ENCODE results near the gene NR1I2. TPM values are rescaled to one million over a fixed set of nuclear protein-coding genes. Genes with fewer than 3 reads are reported as not detected.

Gene NR1I2
- total and polyA plus RNA-seq, 2 donors (not counting 1 experiment from before 2014, with no cell fraction given), result 0.30 to 0.52 TPM

DNA sequence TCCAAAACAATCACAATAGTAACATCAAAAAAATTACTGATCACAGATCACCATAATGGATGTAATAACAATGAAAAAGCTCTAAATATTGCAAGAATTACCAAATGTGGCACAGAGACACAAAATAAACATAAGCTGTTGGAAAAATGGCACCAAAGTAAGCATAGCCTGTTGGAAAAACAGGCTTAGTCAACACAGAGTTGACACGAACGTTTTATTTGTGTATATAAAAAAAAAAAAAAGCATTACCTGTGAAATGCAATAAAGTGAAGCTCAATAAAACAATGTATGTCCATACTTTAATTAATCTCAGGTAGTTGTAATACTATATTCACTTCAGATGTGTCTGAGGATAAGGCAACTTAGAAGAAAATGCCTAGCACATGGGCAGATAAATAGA is 77.1 kb downstream of the NR1I2 start:
- Mint-ChIP-seq H3K27me3 (no peaks in the 10 kb centered on the region), H3K9me3 (ENCODE audit: insufficient read depth) (peaks cover 9% of the 10 kb centered on the region), H3K4me1 (no peaks in the 10 kb centered on the region), H3K27ac (no peak overlapping the region), H3K4me3 (no peak overlapping the region)
- intact Hi-C loops (cut with micrococcal nuclease), result no loop called here
- Histone ChIP-seq H3K27ac (ENCODE audit: low read length in 2 of 2) (no peak overlapping the region), H3K4me1 (ENCODE audit: control insufficient read depth in 2 of 2, insufficient read depth in 2 of 2, low read length in 2 of 2) (no peaks in the 10 kb centered on the region), H4K20me1 (ENCODE audit: control insufficient read depth, insufficient read depth, low read length, poor library complexity, severe bottlenecking) (no peaks in the 10 kb centered on the region), H3K36me3 (replicated peaks in 1 of 2; ENCODE audit: control extremely low read depth in 1 of 2, control insufficient read depth in 1 of 2, extremely low read depth in 1 of 2, insufficient read depth in 2 of 2, low read length in 1 of 2) (peaks cover 19 to 39% of the 10 kb centered on the region in 2 experiments), H3K4me2 (replicated peaks; ENCODE audit: low read depth, low read length, poor library complexity, severe bottlenecking) (no peak overlapping the region), H3K9ac (ENCODE audit: low read length) (no peak overlapping the region), H3K27me3 (replicated peaks in 1 of 4; ENCODE audit: control extremely low read depth in 1 of 4, control insufficient read depth in 3 of 4, insufficient read depth in 4 of 4, low read length in 3 of 4) (no peaks in the 10 kb centered on the region), H3K4me3 (ENCODE audit: control extremely low read depth in 1 of 5, extremely low read depth in 1 of 5, insufficient read depth in 1 of 5, low read depth in 2 of 5, low read length in 4 of 5) (no peak overlapping the region), H3K79me2 (ENCODE audit: control insufficient read depth, insufficient read depth, low read length) (no peaks in the 10 kb centered on the region), H3K9me3 (ENCODE audit: control extremely low read depth in 1 of 3, control insufficient read depth in 2 of 3, insufficient read depth in 1 of 3, low read length in 2 of 3) (peaks cover 0 to 2% (median 0%) of the 10 kb centered on the region in 3 donors), H2AFZ (ENCODE audit: insufficient read depth, low read depth, low read length, poor library complexity, severe bottlenecking) (no peak overlapping the region)
- ChIA-PET CTCF (interaction anchor here (1.0 kb wide), 1 partner anchor 22 kb away, joined by 3 read pairs; no protein-coding TSS in a partner anchor), POLR2A (no interaction called here)
- DNase-seq (no peak), ATAC-seq (ENCODE audit: low read depth) (no peak)
- WGBS (ENCODE audit: insufficient coverage), result no CpG with 5 or more reads among the region's 2 CpGs
- TF ChIP-seq, protein P1, sequence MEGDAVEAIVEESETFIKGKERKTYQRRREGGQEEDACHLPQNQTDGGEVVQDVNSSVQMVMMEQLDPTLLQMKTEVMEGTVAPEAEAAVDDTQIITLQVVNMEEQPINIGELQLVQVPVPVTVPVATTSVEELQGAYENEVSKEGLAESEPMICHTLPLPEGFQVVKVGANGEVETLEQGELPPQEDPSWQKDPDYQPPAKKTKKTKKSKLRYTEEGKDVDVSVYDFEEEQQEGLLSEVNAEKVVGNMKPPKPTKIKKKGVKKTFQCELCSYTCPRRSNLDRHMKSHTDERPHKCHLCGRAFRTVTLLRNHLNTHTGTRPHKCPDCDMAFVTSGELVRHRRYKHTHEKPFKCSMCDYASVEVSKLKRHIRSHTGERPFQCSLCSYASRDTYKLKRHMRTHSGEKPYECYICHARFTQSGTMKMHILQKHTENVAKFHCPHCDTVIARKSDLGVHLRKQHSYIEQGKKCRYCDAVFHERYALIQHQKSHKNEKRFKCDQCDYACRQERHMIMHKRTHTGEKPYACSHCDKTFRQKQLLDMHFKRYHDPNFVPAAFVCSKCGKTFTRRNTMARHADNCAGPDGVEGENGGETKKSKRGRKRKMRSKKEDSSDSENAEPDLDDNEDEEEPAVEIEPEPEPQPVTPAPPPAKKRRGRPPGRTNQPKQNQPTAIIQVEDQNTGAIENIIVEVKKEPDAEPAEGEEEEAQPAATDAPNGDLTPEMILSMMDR (IDR thresholded peaks at IDR 0.05), result no peak
- no peak for TF ChIP-seq EZH2 (IDR thresholded peaks at IDR 0.05; ENCODE audit: borderline replicate concordance, insufficient read depth, low read depth, low read length, poor library complexity, severe bottlenecking)

- no peaks in the 10 kb centered on the region for H3K27me3 ChIP-seq (replicated peaks in 1 of 4; ENCODE audit: control extremely low read depth in 1 of 4, control insufficient read depth in 3 of 4, insufficient read depth in 4 of 4, low read length in 3 of 4)
- no peak overlapping the region for H2AFZ ChIP-seq (ENCODE audit: insufficient read depth, low read depth, low read length, poor library complexity, severe bottlenecking)
- peaks cover 19 to 39% of the 10 kb centered on the region in 2 experiments for H3K36me3 ChIP-seq (replicated peaks in 1 of 2; ENCODE audit: control extremely low read depth in 1 of 2, control insufficient read depth in 1 of 2, extremely low read depth in 1 of 2, insufficient read depth in 2 of 2, low read length in 1 of 2)
- WGBS (ENCODE audit: insufficient coverage), result 100% methylated on average over 2 of the region's 2 CpGs
- intact Hi-C loops (cut with micrococcal nuclease), result no loop called here
- H3K4me3 ChIP-seq (ENCODE audit: control extremely low read depth in 1 of 5, extremely low read depth in 1 of 5, insufficient read depth in 1 of 5, low read depth in 2 of 5, low read length in 4 of 5), result no peak overlapping the region
- Mint-ChIP-seq H3K27ac (no peak overlapping the region), H3K27me3 (no peaks in the 10 kb centered on the region), H3K4me1 (no peaks in the 10 kb centered on the region), H3K9me3 (ENCODE audit: insufficient read depth) (peaks cover 7% of the 10 kb centered on the region), H3K4me3 (no peak overlapping the region)
- no peaks in the 10 kb centered on the region for H3K79me2 ChIP-seq (ENCODE audit: control insufficient read depth, insufficient read depth, low read length)
- H3K9ac ChIP-seq (ENCODE audit: low read length), result no peak overlapping the region
- ATAC-seq (ENCODE audit: low read depth), result no peak
- ChIA-PET CTCF (interaction anchor here (1.0 kb wide), 1 partner anchor 22 kb away, joined by 3 read pairs; no protein-coding TSS in a partner anchor), POLR2A (no interaction called here)
- no peaks in the 10 kb centered on the region for H3K4me1 ChIP-seq (ENCODE audit: control insufficient read depth in 2 of 2, insufficient read depth in 2 of 2, low read length in 2 of 2)
- H3K27ac ChIP-seq (ENCODE audit: low read length in 2 of 2), result no peak overlapping the region
- no peaks in the 10 kb centered on the region for H4K20me1 ChIP-seq (ENCODE audit: control insufficient read depth, insufficient read depth, low read length, poor library complexity, severe bottlenecking)
- TF ChIP-seq, protein P1 (IDR thresholded peaks at IDR 0.05), result no peak
- no peak for TF ChIP-seq EZH2 (IDR thresholded peaks at IDR 0.05; ENCODE audit: borderline replicate concordance, insufficient read depth, low read depth, low read length, poor library complexity, severe bottlenecking)
- no peak for DNase-seq
- peaks cover 0 to 2% (median 0%) of the 10 kb centered on the region in 3 donors for H3K9me3 ChIP-seq (ENCODE audit: control extremely low read depth in 1 of 3, control insufficient read depth in 2 of 3, insufficient read depth in 1 of 3, low read length in 2 of 3)
- no peak overlapping the region for H3K4me2 ChIP-seq (replicated peaks; ENCODE audit: low read depth, low read length, poor library complexity, severe bottlenecking)
Measured at GRCh38 chr3:119859728-119860127, 77.8 kb downstream of the NR1I2 start.

All from B cell (primary cell).